ENCODE data around the gene OXER1. TPM values are rescaled to one million over a fixed set of nuclear protein-coding genes. Genes with fewer than 3 reads are reported as not detected.

OXER1 gene
- total and polyA plus RNA-seq, 9 donors, result 0.37 to 7.8 (median 5.8) TPM

DNA sequence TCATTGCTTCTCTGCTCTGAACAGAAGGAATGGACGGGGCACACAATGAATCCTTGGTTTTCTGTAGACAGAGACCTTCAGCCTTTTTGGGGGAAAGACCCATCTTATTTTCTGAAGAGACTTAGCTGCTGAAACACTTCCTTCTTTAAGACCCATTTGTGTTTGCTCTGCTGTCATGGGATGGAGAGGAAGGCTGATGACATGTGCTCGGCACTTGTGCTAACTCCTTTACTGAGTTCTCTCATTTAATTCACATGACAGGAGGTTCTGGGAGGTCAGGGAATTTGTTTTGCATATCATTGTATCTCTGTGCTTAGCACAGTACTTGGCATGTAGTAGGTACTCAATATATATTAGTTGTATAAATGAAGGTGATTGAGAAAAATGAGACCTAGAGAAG is 39.0 kb downstream of the OXER1 start:
- H3K9me3 ChIP-seq, result no peaks in the 10 kb centered on the region
- no peaks in the 10 kb centered on the region for H3K36me3 ChIP-seq
- intact Hi-C loops (cut with DNase I), result no loop called here
- no peak overlapping the region for H3K27ac ChIP-seq
- no peak for TF ChIP-seq POLR2A (IDR thresholded peaks at IDR 0.05)
- TF ChIP-seq, protein P1, sequence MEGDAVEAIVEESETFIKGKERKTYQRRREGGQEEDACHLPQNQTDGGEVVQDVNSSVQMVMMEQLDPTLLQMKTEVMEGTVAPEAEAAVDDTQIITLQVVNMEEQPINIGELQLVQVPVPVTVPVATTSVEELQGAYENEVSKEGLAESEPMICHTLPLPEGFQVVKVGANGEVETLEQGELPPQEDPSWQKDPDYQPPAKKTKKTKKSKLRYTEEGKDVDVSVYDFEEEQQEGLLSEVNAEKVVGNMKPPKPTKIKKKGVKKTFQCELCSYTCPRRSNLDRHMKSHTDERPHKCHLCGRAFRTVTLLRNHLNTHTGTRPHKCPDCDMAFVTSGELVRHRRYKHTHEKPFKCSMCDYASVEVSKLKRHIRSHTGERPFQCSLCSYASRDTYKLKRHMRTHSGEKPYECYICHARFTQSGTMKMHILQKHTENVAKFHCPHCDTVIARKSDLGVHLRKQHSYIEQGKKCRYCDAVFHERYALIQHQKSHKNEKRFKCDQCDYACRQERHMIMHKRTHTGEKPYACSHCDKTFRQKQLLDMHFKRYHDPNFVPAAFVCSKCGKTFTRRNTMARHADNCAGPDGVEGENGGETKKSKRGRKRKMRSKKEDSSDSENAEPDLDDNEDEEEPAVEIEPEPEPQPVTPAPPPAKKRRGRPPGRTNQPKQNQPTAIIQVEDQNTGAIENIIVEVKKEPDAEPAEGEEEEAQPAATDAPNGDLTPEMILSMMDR (IDR thresholded peaks at IDR 0.05), result no peak
- no peak for TF ChIP-seq EP300 (IDR thresholded peaks at IDR 0.05)
- H3K27me3 ChIP-seq, result no peaks in the 10 kb centered on the region
- 97 to 98% (median 97%) methylated on average over 2 of the region's 2 CpGs for WGBS, 3 donors
- H3K4me1 ChIP-seq (ENCODE audit: insufficient read depth), result peaks cover 7% of the 10 kb centered on the region
- DNase-seq, result no peak
- no peak overlapping the region for H3K4me3 ChIP-seq

GRCh38 chr2:42723465-42723864 is 40.5 kb downstream of the OXER1 start:
- H3K36me3 ChIP-seq, result no peaks in the 10 kb centered on the region
- no peak for TF ChIP-seq POLR2A (IDR thresholded peaks at IDR 0.05)
- TF ChIP-seq, protein P1 (IDR thresholded peaks at IDR 0.05), result no peak
- TF ChIP-seq EP300 (IDR thresholded peaks at IDR 0.05), result no peak
- H3K4me3 ChIP-seq, result no peak overlapping the region
- intact Hi-C loops (cut with DNase I), result no loop called here
- no peaks in the 10 kb centered on the region for H3K27me3 ChIP-seq
- H3K9me3 ChIP-seq, result no peaks in the 10 kb centered on the region
- DNase-seq, result no peak
- H3K27ac ChIP-seq, result no peak overlapping the region
- H3K4me1 ChIP-seq (ENCODE audit: insufficient read depth), result peaks cover 7% of the 10 kb centered on the region

DNA sequence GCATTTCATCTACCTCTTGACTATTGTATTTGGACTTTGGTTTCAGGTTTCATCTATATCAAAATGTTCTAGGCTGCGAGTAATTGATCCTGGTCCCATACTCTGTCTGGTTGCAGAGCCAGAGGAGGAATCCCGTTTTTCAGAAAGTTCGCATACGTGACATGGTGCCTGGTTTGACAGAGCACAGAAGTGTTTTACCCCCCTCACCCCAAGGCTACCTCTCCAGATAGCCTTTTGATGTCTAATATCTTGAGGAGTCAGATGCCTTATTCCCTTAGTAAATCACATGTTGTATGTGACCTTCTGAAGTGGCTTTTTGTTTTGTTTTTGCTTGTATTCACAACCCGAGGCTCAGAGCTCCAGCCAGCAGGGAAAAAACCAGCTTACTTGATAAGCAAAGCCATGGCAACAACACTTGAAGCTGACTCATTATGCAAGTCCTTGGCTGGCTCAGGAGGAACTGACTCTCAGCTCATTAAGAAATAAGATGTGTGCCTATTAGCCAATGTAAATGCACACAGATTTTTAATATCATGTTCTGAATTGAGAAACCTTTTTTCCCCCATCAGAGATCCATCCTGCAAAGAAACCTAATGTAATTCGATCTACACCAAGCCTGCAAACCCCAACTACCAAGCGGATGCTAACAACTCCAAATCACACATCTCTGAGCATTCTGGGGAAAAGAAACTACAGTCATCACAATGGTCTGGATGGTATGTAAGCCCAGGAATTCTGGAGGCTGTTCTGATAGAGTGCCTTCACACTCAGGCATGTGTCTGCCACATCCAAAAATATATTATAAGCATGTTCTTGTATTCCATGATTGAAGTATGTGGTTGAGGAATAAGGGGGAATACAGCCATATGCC is 41.4 kb downstream of the OXER1 start:
- Histone ChIP-seq H3K9me3 (no peaks in the 10 kb centered on the region), H3K27me3 (no peaks in the 10 kb centered on the region), H3K4me3 (no peak overlapping the region), H3K36me3 (no peaks in the 10 kb centered on the region), H3K27ac (peak overlapping the region in 1 of 2 donors; percentile 55), H3K4me1 (ENCODE audit: insufficient read depth) (peaks cover 7% of the 10 kb centered on the region)
- intact Hi-C loops (cut with DNase I), result no loop called here
- DNase-seq, result peak; percentile 50 to 81 (median 61)
- TF ChIP-seq POLR2A (IDR thresholded peaks at IDR 0.05), result no peak
- TF ChIP-seq, protein P1 (IDR thresholded peaks at IDR 0.05), result peak in 1 of 3 donors; percentile 11
- no peak for TF ChIP-seq EP300 (IDR thresholded peaks at IDR 0.05)
- WGBS, 3 donors, result 16 to 25% (median 19%) methylated on average over 7 of the region's 7 CpGs

GRCh38 chr2:42721898-42722297 is 42.0 kb downstream of the OXER1 start:
- TF ChIP-seq POLR2A (IDR thresholded peaks at IDR 0.05) (no peak), EP300 (IDR thresholded peaks at IDR 0.05) (no peak)
- TF ChIP-seq, protein P1 (IDR thresholded peaks at IDR 0.05), result no peak

More at GRCh38 chr2:42721898-42722297, 42.0 kb downstream of the OXER1 start:
- no peak overlapping the region for H3K4me3 ChIP-seq
- H3K36me3 ChIP-seq, result no peaks in the 10 kb centered on the region
- no peaks in the 10 kb centered on the region for H3K27me3 ChIP-seq
- WGBS, 3 donors, result 59 to 67% (median 62%) methylated on average over 2 of the region's 2 CpGs
- peaks cover 7% of the 10 kb centered on the region for H3K4me1 ChIP-seq (ENCODE audit: insufficient read depth)
- no peak for DNase-seq
- no peaks in the 10 kb centered on the region for H3K9me3 ChIP-seq
- intact Hi-C loops (cut with DNase I), result no loop called here
- H3K27ac ChIP-seq, result peak overlapping the region in 1 of 2 donors; percentile 55
